Tibial nerve (tissue), 3 donors: ENCODE results near the gene GOLT1B.

Source experiments
- POLR2A ChIP-seq, 2 donors: fragments of 450-650 bp; IDR thresholded peaks; one replicate each; pipeline ENCODE4 v1.6.1; 2017; ENCODE audit warnings: antibody characterized with exemption in 2 of 2, mild to moderate bottlenecking in 2 of 2, moderate library complexity in 2 of 2
- TF ChIP-seq, protein P1 (sequence below), 5 experiments: fragments of 200-600 bp in 3 of 5; fragments of 450-650 bp in 2 of 5; sonication (generic) in 3 of 5; IDR thresholded peaks; one replicate each; pipeline ENCODE4 v1.5.1; 2016 to 2019; ENCODE audit warnings: antibody characterized with exemption in 5 of 5, mild to moderate bottlenecking in 3 of 5, moderate library complexity in 2 of 5

DNA sequence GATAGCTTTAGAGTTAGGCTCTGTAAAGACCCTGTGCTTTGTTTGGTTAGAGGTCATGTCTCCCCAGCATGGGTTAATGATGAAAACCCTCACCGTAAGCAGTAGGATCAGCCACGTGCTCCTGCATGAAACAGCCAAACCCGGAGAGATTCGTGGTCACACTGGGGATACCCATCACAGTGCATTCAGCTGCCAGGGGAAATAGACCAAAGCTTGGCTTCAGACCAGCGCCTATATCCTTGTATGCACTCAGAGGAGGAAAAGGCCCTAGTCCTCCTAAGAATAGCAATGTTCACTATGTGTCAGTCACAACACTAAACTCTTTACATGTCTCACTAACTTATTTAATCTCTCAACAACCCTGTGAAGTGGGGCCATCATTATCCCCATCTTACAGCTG is 40.8 kb downstream of the GOLT1B start:
- TF ChIP-seq, protein P1, sequence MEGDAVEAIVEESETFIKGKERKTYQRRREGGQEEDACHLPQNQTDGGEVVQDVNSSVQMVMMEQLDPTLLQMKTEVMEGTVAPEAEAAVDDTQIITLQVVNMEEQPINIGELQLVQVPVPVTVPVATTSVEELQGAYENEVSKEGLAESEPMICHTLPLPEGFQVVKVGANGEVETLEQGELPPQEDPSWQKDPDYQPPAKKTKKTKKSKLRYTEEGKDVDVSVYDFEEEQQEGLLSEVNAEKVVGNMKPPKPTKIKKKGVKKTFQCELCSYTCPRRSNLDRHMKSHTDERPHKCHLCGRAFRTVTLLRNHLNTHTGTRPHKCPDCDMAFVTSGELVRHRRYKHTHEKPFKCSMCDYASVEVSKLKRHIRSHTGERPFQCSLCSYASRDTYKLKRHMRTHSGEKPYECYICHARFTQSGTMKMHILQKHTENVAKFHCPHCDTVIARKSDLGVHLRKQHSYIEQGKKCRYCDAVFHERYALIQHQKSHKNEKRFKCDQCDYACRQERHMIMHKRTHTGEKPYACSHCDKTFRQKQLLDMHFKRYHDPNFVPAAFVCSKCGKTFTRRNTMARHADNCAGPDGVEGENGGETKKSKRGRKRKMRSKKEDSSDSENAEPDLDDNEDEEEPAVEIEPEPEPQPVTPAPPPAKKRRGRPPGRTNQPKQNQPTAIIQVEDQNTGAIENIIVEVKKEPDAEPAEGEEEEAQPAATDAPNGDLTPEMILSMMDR (IDR thresholded peaks at IDR 0.05), result no peak
- no peak for TF ChIP-seq POLR2A (IDR thresholded peaks at IDR 0.05)
